D721Med (cell line): Measurements from ENCODE around the gene MICAL3.

Experiments used
- DNase-seq: peaks from one replicate; pipeline ENCODE4 v3.0.0; 2011; ENCODE audit warnings: low spot score; ENCODE audit not compliant: insufficient read length
- FAIRE-seq: peaks from 2 replicates; lab custom pipeline; 2011; peaks lifted over from hg19 to GRCh38; lab: Jason Lieb, UNC
- TF ChIP-seq, protein P1 (sequence below): IDR thresholded peaks from 2 replicates; pipeline ENCODE4 v1.5.1; 2012; ENCODE audit warnings: mild to moderate bottlenecking, control low read depth; ENCODE audit not compliant: insufficient read depth; ENCODE audit errors: missing control alignments

Gene MICAL3

DNA sequence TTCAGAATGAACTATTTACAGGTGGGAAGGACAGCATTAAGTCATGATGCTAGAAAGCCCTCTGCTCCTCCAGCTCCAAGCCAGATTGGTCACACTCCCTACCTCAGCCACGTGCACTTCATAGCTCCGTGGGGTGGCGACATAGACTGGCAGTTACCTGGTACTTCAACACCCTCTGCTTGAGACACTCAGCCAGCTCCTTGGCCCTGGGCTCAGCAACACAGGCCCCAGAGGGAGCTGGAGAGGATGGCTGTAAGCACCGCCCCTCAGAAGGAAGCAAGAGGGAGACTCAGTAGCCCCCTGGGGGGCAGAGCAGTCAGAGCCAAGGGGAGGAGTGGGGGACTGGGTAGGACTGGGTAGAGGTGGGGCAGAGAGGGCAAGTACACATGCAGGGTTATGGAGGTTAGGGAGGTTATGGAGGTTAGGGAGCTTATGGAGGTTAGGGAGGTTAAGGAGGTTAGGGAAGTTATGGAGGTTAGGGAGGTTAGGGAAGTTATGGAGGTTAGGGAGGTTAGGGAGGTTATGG, 148.0 kb downstream of the MICAL3 start:
- TF ChIP-seq, protein P1, sequence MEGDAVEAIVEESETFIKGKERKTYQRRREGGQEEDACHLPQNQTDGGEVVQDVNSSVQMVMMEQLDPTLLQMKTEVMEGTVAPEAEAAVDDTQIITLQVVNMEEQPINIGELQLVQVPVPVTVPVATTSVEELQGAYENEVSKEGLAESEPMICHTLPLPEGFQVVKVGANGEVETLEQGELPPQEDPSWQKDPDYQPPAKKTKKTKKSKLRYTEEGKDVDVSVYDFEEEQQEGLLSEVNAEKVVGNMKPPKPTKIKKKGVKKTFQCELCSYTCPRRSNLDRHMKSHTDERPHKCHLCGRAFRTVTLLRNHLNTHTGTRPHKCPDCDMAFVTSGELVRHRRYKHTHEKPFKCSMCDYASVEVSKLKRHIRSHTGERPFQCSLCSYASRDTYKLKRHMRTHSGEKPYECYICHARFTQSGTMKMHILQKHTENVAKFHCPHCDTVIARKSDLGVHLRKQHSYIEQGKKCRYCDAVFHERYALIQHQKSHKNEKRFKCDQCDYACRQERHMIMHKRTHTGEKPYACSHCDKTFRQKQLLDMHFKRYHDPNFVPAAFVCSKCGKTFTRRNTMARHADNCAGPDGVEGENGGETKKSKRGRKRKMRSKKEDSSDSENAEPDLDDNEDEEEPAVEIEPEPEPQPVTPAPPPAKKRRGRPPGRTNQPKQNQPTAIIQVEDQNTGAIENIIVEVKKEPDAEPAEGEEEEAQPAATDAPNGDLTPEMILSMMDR: no peak
- no peak for DNase-seq
- no peak for FAIRE-seq

DNA sequence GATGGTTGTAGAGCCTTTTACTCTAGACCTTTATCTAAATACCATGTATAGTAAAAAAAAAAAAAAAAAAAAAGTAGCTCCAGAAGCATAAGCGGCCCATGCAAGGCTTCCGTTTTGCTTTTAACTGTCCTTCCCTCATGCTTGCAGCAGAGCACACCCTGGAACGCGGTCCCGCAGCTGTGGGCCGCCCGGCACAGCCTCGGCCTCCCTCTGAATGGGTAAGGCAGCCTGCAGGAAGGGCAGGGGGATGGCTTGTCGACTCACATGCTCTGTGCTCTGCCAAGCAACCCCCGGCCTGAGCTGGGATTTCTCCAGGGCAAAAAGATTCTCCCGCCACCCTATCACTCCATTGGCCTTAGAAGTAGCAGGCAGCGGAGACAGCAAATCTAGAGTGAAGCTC, 148.7 kb downstream of the MICAL3 start:
- FAIRE-seq: no peak
- no peak for DNase-seq
- TF ChIP-seq, protein P1: no peak

DNA sequence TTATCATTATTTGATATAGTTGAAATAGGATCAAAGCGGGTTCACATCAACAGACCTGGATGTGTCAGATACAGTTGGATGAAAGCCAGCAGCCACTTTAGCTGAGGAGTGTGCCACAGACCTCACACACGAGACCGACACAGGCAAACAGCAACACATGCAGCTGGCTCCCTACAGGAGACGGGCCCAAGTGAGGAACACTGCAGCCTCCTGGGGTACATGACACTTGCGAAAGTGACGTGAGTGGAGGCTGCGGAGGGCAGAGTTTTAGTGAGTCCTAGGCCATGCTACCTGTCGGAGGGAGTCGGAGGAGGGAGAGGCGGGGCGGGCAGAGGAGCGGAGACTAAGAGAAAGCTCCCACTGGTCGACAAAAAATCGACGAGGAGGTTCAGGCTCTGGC, 149.2 kb downstream of the MICAL3 start:
- DNase-seq: no peak
- no peak for FAIRE-seq
- TF ChIP-seq, protein P1: no peak

DNA sequence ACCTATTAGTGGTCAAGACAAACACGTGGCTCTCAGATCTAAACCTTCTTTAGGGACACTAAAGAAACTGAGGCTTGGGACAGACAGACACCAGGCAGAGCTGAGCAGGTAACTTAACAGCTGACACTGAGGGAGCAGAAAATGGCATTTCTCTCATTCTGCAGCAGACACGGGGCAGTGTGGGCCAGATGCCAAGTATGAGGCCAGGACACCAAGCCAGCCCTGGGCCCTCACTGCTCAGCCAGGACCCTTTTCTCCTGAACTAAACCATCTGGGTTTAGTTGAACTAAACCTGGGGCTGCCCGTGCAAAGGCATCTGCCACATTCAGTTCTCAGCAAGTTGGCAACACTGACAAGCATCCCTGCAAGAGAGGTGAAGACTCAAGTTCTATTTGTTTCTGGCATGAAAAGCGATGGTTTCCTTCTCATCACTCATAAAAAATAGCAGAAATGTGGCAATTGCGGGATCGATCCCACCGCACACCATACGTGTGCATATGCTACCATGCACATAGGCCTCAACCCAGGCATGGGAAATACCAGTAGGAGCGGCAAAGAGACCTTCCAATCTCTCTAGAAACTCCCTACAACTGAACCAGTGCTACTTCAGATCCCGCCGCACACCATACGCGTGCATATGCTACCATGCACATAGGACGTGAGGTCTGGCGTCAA, 150.0 kb downstream of the MICAL3 start:
- FAIRE-seq (no peak), DNase-seq (no peak)
- TF ChIP-seq, protein P1: no peak

DNA sequence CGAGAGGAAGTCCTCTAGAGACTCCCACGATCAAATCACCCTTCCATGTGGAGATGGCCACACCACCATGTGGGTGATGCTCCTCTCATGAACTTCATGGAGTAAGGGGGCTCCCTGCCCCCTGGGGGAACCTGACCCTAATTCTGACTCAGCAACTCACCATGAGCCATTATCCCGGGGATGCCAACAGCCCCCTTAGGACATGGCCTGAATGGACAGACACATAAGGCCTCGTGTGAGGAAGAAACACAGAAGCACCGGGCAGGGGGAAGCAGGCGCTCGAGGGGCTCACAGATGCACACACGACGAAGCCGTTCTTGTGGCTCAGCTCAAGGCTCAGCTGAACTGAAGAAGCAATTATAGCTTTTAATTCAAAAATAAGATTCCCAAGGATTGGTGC, 150.6 kb downstream of the MICAL3 start:
- FAIRE-seq (no peak), DNase-seq (no peak)
- TF ChIP-seq, protein P1: no peak

DNA sequence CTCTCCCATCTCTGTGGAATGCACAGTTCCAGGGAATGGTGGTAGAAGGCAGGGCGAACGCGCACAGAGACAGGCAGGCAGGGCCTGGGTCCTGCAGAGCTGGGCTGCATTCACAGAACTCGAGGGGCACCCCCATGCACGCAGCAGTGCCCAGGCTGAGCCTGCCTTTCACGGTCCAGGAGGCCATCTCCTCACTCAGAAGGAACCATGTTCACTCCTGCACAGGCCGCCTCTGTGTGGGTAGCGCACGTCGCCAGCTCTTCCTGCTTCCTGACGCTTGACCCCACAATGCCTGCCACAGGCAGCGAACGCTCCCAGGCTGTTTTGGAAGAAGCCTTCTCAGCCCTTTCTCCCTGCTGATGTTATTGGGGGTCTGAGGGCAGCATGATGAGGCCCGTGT, 151.2 kb downstream of the MICAL3 start:
- FAIRE-seq (no peak), DNase-seq (no peak)
- TF ChIP-seq, protein P1: no peak

DNA sequence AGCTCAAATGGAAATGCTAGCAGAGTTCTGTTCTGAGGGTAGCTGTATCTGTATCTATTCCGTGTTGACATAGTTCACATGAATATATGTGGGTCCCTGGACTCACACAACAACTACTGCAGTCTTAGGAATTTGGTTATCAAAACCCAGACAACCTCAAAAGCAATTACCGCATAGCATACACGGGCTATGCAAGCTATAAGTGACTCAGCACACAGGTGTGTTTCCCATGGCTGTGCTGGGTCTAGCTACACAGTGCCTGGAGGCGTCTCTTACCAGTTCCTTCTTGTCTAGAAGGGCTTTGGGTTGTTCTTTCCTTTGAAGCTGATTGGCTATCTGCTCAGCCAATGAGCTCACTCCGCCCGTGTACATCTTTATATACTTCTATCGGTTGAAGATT, 151.9 kb downstream of the MICAL3 start:
- no peak for FAIRE-seq
- TF ChIP-seq, protein P1: no peak
- no peak for DNase-seq
